Measurements from ENCODE around the gene C11orf24. TPM values are rescaled to one million over a fixed set of nuclear protein-coding genes. Genes with fewer than 3 reads are reported as not detected.

The C11orf24 gene
- 10 to 100 TPM; 24.7 to 28.4 TPM for total RNA-seq

DNA sequence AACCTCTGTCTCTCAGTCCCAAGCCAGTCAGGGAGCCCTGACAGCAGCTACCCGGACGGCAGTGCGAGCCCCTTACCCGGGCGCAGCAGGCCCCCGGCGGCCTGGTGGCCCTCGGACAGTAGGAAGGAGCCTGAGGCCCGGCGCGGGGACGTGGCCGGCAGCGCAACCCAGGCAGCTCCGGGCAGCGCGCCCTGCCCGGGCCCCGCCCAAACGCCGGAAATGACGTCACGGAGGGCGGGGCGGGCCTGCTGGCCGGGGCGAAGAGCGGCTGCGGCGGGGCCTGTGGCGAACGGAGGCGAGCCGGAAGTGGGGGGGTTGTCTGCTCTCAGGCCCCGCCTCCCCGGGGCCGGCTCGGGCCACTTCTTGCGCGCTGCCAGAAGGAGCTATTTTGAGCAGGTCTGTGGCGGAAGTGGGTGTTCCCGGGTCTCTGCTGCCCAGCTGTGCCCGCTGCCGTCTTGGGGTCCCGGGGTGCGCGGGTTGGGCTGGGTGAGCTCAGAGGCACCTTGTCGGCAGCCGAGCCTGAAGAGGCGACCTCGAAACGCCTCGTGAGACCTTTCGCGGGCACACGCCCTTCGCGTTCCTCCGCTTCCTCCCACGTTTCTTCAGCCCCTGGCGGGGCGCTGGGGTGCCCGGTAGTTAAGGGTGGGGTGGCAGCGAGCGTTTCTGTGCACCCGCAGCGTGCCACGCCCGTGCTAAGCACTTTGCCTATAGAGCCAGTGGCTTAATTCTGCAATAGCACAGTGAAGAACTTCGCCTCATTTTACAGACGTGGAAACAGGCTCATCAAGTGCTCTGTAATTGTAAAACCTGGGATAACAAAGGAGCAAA lies at the start of gene C11orf24:
Gene C11orf24, minus strand, starts transcription at position 193 of the 828 bp plus-strand sequence. CDS start 8,206 bp downstream, outside the sequence.
- Mint-ChIP-seq H3K9me3 (no peaks in the 10 kb centered on the region), H3K4me3 (peak within 1 kb of the TSS; percentile 97 to 98), H3K27me3 (ENCODE audit: low read depth) (no peaks in the 10 kb centered on the region), H3K4me1 (ENCODE audit: low read depth) (peaks cover 38% of the 10 kb centered on the region), H3K36me3 (ENCODE audit: insufficient read depth in 2 of 2) (peaks cover 0 to 4% of the 10 kb centered on the region in 2 donors), H3K27ac (peak within 1 kb of the TSS; percentile 90)
- ATAC-seq (replicated peaks in 1 of 2) (peak; percentile 94), DNase-seq (peak; percentile 94 to 97)

DNA sequence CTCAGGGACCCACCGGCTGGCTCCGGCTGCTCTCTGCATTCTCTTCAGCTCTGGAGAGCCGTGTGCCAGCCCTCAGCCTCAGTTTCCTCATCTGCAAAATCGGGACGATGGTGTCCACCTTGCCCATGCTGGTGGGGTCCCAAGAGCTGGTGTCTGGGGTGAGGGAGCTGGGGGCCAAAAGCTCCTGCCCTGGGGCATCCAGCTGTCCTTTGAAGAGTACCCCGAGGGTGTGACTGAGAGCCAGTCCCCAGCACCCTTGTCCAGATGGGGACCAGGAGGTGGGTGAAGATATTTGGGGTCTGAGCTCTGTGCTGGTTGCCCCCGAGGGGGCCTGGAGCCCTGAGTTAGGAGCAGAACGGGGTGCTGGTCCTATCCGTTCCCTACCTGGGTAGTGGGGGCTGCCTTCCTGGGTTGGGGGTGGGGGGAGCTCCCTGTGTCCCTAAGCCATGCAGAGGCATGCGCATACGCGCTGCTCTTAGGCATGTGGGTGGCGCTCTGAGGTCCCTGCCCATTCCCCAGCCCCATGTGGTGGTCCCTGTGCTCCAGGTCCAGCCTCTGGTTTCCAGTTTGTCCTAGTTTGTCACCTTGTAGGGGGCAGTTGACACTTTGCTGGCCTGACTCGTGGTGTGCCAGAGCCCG lies 45.5 kb upstream of the C11orf24 start:
- Mint-ChIP-seq H3K27ac (no peak overlapping the region), H3K4me3 (no peak overlapping the region), H3K9me3 (no peaks in the 10 kb centered on the region), H3K27me3 (ENCODE audit: low read depth) (no peaks in the 10 kb centered on the region), H3K4me1 (ENCODE audit: low read depth) (peaks cover 24% of the 10 kb centered on the region), H3K36me3 (ENCODE audit: insufficient read depth in 2 of 2) (peaks cover 0 to 3% of the 10 kb centered on the region in 2 donors)
- ATAC-seq (replicated peaks in 1 of 2) (no peak), DNase-seq (no peak)

DNA sequence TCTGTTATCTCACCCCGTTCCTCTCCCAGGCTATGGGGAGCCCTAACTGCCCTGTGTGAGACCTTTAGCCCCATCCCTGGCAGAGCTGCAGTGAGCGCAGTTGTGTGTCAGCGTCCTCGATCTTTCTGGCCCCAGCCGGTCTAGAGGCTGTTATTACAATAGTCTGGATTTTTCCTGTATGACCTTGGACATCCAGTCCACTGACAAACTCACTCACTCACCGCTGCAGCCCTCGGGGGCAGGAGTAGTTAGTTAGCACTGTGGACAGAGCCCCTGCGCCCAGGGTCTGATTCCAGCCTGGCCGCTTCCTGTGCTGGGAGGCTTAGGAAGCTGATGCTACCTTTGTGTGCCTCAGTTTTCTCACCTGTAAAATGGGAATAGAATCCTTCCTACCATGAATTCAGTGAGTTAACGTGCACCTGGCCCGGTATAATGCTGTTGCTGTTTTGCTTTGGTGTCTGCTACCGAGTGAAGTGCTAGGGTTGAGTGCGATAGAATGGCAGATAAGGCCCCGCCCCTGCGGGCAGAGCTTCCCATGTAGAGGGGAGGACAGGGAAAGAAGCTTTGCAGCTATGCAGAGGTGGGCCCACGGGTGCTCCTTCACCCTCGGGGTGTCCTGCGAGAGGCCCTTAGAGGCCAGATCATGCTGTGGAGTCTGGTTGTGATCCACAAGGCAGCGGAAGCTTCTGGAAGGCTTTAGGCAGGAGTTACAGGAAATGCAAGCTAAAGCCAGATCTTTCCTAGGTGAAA lies 43.6 kb upstream of the C11orf24 start:
- Mint-ChIP-seq H3K36me3 (ENCODE audit: insufficient read depth in 2 of 2) (peaks cover 0 to 3% of the 10 kb centered on the region in 2 donors), H3K27ac (no peak overlapping the region), H3K4me3 (peak overlapping the region in 1 of 2 donors; percentile 81), H3K9me3 (no peaks in the 10 kb centered on the region), H3K4me1 (ENCODE audit: low read depth) (peaks cover 24% of the 10 kb centered on the region), H3K27me3 (ENCODE audit: low read depth) (no peaks in the 10 kb centered on the region)
- no peak for DNase-seq
- no peak for ATAC-seq (replicated peaks in 1 of 2)

DNA sequence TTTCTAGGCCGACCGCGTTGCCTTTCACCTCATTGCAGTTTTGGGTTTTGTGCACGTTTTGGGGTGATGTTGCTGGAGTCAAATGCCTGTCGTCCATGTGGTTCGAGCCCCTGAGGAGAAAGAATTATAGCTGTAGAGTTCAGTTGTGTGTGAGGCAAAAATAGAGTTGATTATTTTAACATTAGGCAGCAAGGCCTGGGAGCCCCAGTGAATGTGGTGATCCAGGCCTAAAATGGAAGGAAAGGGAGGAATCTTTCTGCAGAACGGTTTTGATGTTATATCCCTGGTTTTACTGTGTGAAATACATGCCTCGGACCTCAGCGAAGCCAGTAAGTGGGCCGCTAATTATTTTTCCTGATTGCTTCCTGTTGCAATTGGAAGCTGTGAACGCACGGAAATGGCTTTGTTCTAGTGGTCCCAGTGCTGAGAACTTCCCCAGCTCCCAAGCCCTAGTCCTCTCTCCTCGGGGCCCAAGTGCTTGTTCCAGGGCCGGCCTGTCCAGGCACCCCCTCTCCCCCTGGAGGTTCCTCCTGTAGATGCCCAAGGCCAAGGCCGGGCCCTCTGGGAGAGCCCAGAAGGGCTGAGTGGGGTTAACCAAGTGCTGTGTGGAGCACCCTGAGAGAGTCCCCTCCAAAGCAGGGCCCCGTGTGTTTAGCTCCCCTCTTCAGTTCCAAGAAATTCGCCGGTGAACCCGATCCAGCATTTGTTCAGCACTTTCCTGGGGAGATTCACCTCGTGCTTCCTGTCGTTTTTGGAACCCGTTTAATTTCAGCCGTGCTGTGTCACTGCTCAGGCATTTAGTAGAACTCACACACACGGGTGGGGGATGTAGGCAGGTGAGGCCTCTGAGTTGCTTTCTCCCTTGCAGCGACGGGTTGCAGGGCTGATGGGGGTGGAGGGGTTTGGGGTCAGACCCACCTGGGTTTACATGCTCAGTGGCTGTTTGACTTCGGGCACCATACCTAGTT lies 42.7 kb upstream of the C11orf24 start:
- ATAC-seq (replicated peaks in 1 of 2) (no peak), DNase-seq (no peak)
- H3K4me3 Mint-ChIP-seq = peak overlapping the region; percentile 81 to 86
- H3K9me3 Mint-ChIP-seq = no peaks in the 10 kb centered on the region
- H3K27ac Mint-ChIP-seq = no peak overlapping the region
- peaks cover 0 to 3% of the 10 kb centered on the region in 2 donors for H3K36me3 Mint-ChIP-seq (ENCODE audit: insufficient read depth in 2 of 2)
- peaks cover 29% of the 10 kb centered on the region for H3K4me1 Mint-ChIP-seq (ENCODE audit: low read depth)
- H3K27me3 Mint-ChIP-seq (ENCODE audit: low read depth) = no peaks in the 10 kb centered on the region

DNA sequence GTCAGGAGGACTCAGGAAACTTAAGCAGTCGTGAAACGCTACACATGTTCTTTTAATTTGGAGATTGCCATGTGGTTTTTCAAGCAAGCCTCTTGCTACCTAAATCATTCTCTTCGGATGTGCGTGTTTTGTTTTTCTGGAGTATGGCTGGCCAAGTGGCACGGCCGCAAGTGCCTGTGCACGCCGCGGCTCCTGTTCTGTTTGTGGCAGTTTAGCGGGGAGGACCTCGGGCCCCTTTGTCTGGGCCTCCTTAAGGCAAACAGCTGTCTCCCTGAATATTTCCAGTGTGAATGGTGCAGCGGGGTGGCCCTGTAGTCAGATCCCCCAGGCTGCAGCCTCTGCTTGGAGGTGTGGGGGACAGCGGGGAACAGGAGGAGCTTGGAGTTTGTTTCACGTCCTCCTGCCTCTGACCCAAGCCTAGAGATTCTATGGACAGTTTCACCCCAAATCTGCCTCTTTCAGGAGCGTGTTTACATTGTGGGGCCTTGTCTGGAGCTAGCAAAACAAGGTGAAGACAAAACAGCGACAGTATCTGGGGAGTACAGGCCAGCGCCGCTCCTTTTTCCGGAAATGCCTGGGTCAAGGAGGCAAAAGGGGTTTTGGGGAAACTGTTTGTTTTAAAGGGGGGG lies 41.9 kb upstream of the C11orf24 start:
- DNase-seq = no peak
- Mint-ChIP-seq H3K4me1 (ENCODE audit: low read depth) (peaks cover 29% of the 10 kb centered on the region), H3K4me3 (peak overlapping the region; percentile 81 to 86), H3K36me3 (ENCODE audit: insufficient read depth in 2 of 2) (peaks cover 0 to 3% of the 10 kb centered on the region in 2 donors), H3K9me3 (no peaks in the 10 kb centered on the region), H3K27ac (no peak overlapping the region), H3K27me3 (ENCODE audit: low read depth) (no peaks in the 10 kb centered on the region)
- ATAC-seq (replicated peaks in 1 of 2) = no peak

DNA sequence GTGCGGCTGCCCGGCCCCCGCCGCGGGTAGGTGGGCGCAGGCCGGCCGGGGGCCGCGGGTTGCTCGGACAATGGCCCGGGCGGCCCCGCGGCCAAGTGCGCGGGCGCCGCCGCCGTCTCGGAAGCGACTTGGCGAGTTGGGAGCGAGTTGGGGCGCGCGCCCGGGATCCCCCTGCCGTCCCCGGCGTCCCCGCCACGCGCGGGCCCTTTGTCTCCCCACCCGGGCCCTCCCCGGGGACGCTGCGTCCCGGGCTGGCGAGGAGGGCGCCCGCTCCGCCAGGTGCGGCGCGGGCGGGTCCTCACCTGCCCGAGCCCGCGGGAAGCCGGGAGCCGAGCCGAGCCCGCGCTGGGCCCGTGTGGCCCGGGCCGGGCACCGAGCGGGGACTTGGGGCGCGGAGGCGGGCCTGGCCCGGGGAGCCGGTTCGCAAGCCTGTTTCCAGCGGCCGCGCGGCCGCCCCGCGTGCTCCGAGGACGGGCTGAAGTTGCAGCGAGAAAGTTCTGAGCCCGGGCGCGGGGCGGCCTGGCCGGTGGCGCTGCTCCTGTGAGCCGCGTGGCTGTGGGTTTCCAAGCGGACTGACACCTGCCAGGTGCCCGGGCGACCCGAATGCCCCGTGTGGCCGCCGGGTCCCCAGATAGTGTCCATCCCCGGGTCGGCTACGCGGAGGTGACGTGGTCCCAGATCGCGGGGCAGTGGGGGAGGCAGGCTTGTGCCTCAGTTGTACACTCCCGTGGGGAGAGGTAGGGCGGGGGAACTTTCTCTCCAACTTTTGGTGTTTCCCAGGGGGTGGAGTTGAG lies 41.2 kb upstream of the C11orf24 start:
- no peak overlapping the region for H3K27ac Mint-ChIP-seq
- no peaks in the 10 kb centered on the region for H3K27me3 Mint-ChIP-seq (ENCODE audit: low read depth)
- no peaks in the 10 kb centered on the region for H3K9me3 Mint-ChIP-seq
- H3K36me3 Mint-ChIP-seq (ENCODE audit: insufficient read depth in 2 of 2) = peaks cover 0 to 3% of the 10 kb centered on the region in 2 donors
- H3K4me3 Mint-ChIP-seq = peak overlapping the region; percentile 81 to 86
- peaks cover 29% of the 10 kb centered on the region for H3K4me1 Mint-ChIP-seq (ENCODE audit: low read depth)
- DNase-seq (peak; percentile 19 to 28), ATAC-seq (replicated peaks in 1 of 2) (peak; percentile 63)

DNA sequence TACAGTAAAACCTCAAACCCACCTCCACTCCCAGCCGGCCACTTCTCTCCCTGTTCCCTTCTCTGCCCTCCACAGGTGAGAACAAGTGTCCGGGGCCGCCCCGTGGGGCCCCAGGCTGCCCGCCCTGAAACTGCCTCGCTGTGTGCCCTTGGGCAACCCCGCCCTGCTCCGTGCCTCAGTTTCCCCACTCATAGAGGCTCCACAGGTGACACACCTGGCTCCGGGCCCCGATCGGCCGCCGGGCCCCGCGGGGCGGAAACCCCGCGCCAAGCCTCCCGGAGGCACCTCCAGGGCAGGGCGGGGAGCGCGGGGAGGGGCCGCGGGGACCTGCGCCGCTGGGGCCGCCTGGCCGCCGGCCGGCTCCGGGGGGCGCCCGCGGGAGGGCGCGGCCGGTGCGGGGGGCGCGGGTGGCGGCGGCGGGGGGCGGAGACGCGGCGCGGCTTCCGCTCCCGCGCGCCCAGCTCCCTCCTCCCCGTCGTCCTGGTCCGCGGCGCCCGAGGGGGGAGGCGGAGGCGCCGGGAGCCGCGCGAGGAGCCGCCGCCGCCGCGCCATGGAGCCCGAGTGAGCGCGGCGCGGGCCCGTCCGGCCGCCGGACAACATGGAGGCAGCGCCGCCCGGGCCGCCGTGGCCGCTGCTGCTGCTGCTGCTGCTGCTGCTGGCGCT lies 40.5 kb upstream of the C11orf24 start, which contains the start of gene LRP5:
Gene LRP5, plus strand, starts transcription at position 475 of the 663 bp plus-strand sequence. Its CDS starts 124 bp downstream, at position 599.
- peak within 1 kb of the TSS; percentile 81 to 86 for H3K4me3 Mint-ChIP-seq
- peaks cover 29% of the 10 kb centered on the region for H3K4me1 Mint-ChIP-seq (ENCODE audit: low read depth)
- peak; percentile 26 to 35 for DNase-seq
- peak; percentile 65 to 76 for ATAC-seq (replicated peaks in 1 of 2)
- no peak within 1 kb of the TSS for H3K27ac Mint-ChIP-seq
- no peaks in the 10 kb centered on the region for H3K9me3 Mint-ChIP-seq
- no peaks in the 10 kb centered on the region for H3K27me3 Mint-ChIP-seq (ENCODE audit: low read depth)
- peaks cover 0 to 3% of the 10 kb centered on the region in 2 donors for H3K36me3 Mint-ChIP-seq (ENCODE audit: insufficient read depth in 2 of 2)

DNA sequence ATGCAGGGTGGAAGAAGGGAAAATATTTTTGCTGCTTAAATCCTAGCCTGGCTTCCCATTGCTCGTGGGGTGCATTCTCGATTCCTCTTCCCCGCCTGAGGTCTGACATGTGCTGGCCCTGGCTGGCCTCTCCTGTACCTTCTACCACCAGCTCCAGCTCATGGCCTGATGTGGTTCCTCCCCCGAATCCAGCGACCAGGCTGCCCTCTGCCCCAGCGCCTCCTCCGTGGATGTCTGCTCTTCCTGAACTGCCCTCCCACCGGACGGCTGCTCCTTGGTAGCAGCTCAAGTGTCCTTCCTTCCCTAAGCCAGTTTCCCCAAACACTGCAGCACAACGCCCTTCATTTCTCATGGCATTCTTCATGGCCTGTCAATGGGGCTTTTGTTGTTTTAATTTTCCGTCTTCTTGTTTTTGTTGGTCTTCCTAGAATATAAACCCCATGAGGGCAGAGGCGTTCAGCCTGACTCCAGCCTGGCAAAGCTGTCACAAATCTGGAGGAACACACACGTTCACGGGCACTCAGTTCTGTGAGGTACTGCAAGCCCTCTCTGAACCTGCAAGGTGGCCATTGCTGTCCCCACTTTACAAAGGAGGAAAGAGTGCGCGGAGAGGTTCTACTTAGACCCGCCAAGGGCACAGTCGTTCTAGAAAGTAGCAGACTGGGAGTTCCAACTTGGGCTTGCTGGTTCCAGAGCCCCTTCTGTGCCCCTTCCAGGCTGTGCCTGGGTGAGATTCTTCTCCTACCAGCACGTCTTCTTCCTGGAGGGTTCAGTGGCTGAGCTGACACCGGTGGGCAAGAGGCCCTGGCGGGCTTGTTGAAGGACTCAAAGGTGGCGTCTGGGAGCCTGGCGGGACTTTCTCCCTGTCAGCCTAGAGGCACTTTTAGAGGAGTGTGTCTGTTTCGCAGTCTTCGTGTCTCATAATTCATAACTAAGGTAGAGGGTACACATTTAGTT lies 39.7 kb upstream of the C11orf24 start:
- Mint-ChIP-seq H3K27ac (no peak overlapping the region), H3K9me3 (no peaks in the 10 kb centered on the region), H3K27me3 (ENCODE audit: low read depth) (no peaks in the 10 kb centered on the region), H3K4me3 (peak overlapping the region; percentile 70 to 71), H3K36me3 (ENCODE audit: insufficient read depth in 2 of 2) (peaks cover 0 to 3% of the 10 kb centered on the region in 2 donors), H3K4me1 (ENCODE audit: low read depth) (peaks cover 29% of the 10 kb centered on the region)
- ATAC-seq (replicated peaks in 1 of 2) (no peak), DNase-seq (no peak)

DNA sequence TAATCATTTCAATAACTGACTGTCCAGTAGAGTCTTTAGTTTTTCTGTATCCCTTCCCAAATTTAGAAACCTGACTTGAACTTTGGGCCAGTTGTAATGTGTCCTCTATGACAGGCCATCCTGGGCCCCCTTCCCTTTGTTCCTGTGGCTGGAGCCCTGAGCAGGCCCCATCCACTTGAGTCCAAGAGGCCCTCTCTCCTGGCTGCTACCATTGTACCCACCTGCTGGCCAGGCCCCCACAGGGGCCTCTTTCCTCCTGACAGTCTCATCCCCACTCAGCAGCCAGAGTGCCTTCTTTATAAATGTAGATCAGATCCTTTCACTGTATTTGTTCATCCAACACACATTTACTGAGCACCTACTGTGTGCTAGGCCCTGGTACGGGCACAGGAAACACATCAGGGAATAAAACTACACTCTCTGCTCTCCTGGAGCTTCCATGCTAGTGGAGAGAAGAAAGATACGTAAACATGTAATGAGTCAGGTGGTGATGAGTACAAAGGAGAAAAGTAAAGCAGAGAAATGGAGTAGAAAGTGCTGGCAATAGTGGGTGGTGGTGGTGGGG lies 37.9 kb upstream of the C11orf24 start:
- Mint-ChIP-seq H3K4me3 (no peak overlapping the region), H3K4me1 (ENCODE audit: low read depth) (peaks cover 21% of the 10 kb centered on the region), H3K9me3 (no peaks in the 10 kb centered on the region), H3K36me3 (ENCODE audit: insufficient read depth in 2 of 2) (peaks cover 0 to 3% of the 10 kb centered on the region in 2 donors), H3K27me3 (ENCODE audit: low read depth) (no peaks in the 10 kb centered on the region), H3K27ac (peak overlapping the region; percentile 14)
- ATAC-seq (replicated peaks in 1 of 2) = no peak
- DNase-seq = no peak

DNA sequence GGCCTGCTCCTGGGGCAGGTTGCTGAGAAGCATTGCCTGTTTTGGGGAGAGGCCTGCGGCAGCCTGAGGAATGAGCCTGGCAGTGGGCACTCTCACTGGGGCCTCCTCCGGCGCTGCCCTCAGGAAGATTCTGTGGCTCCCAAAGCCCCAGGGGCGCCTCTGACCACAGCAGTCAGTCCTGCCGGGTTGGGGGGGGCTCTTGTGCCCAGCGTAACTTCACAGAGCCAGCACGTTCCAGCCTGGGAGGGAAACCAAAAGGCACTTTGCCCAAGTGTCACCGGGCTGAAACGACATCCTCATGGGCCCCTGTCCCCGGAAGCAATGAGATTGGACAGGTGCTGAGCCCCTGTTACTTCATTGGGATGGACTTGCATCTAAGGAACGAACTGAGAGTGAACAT lies 36.3 kb upstream of the C11orf24 start:
- H3K27ac Mint-ChIP-seq = no peak overlapping the region
- H3K9me3 Mint-ChIP-seq = peaks cover 0 to 2% of the 10 kb centered on the region in 2 donors
- DNase-seq (no peak), ATAC-seq (replicated peaks in 1 of 2) (no peak)
- no peak overlapping the region for H3K4me3 Mint-ChIP-seq
- H3K4me1 Mint-ChIP-seq (ENCODE audit: low read depth) = peaks cover 5% of the 10 kb centered on the region
- H3K27me3 Mint-ChIP-seq (ENCODE audit: low read depth) = no peaks in the 10 kb centered on the region
- no peaks in the 10 kb centered on the region for H3K36me3 Mint-ChIP-seq (ENCODE audit: insufficient read depth in 2 of 2)
